H1 (cell line): ENCODE results near the gene CLIC3. TPM values are rescaled to one million over a fixed set of nuclear protein-coding genes. Genes with fewer than 3 reads are reported as not detected.

ENCODE experiments used
- CTCF ChIA-PET: fragments of 300-600 bp; sonication (Branson Sonifier 250); formaldehyde crosslinking; loops from one replicate; lab custom pipeline; 2021; ENCODE audit not compliant: partially characterized antibody; lab: Charles Lee
- POLR2A ChIA-PET: fragments of 300-600 bp; sonication (Branson Sonifier 250); formaldehyde crosslinking; loops from one replicate; lab custom pipeline; 2021; ENCODE audit warnings: inconsistent platforms; ENCODE audit not compliant: partially characterized antibody; lab: Charles Lee
- DNase-seq, 2 experiments: peaks; one replicate each; pipeline versions ENCODE4 v3.0.0 to v3.0.0-alpha.2; 2010 to 2022; ENCODE audit warnings: low spot score in 2 of 2, low read depth in 1 of 2, mixed read lengths in 1 of 2
- FAIRE-seq: peaks from 2 replicates; lab custom pipeline; 2011; peaks lifted over from hg19 to GRCh38; lab: Jason Lieb, UNC
- H2AFZ ChIP-seq: 2 replicates; pipeline ENCODE4 v1.8.1; 2012; ENCODE audit warnings: low read length, inconsistent platforms
- H2AK5ac ChIP-seq: 2 replicates; pipeline ENCODE4 v1.6.1; 2013; ENCODE audit warnings: low read depth, low read length
- H2BK120ac ChIP-seq: replicated peaks from 2 replicates; pipeline ENCODE3; 2013; ENCODE audit warnings: low read depth, low read length, inconsistent platforms
- H2BK12ac ChIP-seq: 2 replicates; pipeline ENCODE4 v1.6.1; 2013; ENCODE audit warnings: low read depth, low read length
- H2BK15ac ChIP-seq: 2 replicates; pipeline ENCODE4 v1.6.1; 2013; ENCODE audit warnings: low read length
- H2BK20ac ChIP-seq: 2 replicates; pipeline ENCODE4 v1.6.1; 2013; ENCODE audit warnings: low read length
- H2BK5ac ChIP-seq: 2 replicates; pipeline ENCODE4 v1.6.1; 2013; ENCODE audit warnings: low read depth, low read length
- H3K14ac ChIP-seq: 2 replicates; pipeline ENCODE4 v1.6.1; 2013; ENCODE audit warnings: inconsistent platforms; ENCODE audit not compliant: insufficient read length
- H3K18ac ChIP-seq: 2 replicates; pipeline ENCODE4 v1.6.1; 2013; ENCODE audit warnings: low read length; ENCODE audit errors: extremely low read depth
- H3K23ac ChIP-seq: 2 replicates; pipeline ENCODE4 v1.6.1; 2013; ENCODE audit warnings: inconsistent platforms; ENCODE audit not compliant: insufficient read length
- H3K23me2 ChIP-seq: 2 replicates; pipeline ENCODE4 v1.6.1; 2013; ENCODE audit warnings: low read depth, low read length
- H3K27ac ChIP-seq: 2 replicates; pipeline ENCODE4 v1.6.1; 2011; ENCODE audit warnings: low read depth, low read length, inconsistent platforms
- H3K27me3 ChIP-seq, 4 experiments: replicated peaks in 1 of 4; 1 replicate in 1 of 4; 2 replicates in 3 of 4; pipeline versions ENCODE4 v1.6.1 to v1.8.1; 2011 to 2013; ENCODE audit warnings: low read length in 3 of 4, mild to moderate bottlenecking in 3 of 4, inconsistent platforms in 2 of 4, mixed read lengths in 2 of 4, moderate library complexity in 1 of 4; ENCODE audit not compliant: control insufficient read depth in 3 of 4, insufficient read depth in 3 of 4; ENCODE audit errors: extremely low read depth in 1 of 4
- H3K36me3 ChIP-seq, 4 experiments: 2 replicates each; pipeline versions ENCODE4 v1.6.1 to v1.8.1; 2011 to 2013; ENCODE audit warnings: mild to moderate bottlenecking in 4 of 4, low read length in 3 of 4, moderate library complexity in 2 of 4, control low read depth in 1 of 4, inconsistent platforms in 1 of 4; ENCODE audit not compliant: insufficient read depth in 4 of 4, control insufficient read depth in 2 of 4
- H3K4ac ChIP-seq: replicated peaks from 2 replicates; pipeline ENCODE3; 2013; ENCODE audit warnings: low read length, low read depth, mixed read lengths, inconsistent platforms; ENCODE audit not compliant: insufficient read length
- H3K4me1 ChIP-seq, 4 experiments: replicated peaks in 1 of 4; 1 replicate in 1 of 4; 2 replicates in 3 of 4; pipeline versions ENCODE4 v1.6.1 to v1.8.1; 2011 to 2013; ENCODE audit warnings: low read length in 3 of 4, inconsistent platforms in 2 of 4, mixed read lengths in 1 of 4; ENCODE audit not compliant: insufficient read depth in 4 of 4, control insufficient read depth in 3 of 4
- H3K4me2 ChIP-seq, 2 experiments: 2 replicates each; pipeline versions ENCODE4 v1.6.1 to v1.8.1; 2011 to 2013; ENCODE audit warnings: low read depth in 2 of 2, low read length in 2 of 2, control low read depth in 1 of 2, inconsistent platforms in 1 of 2, mild to moderate bottlenecking in 1 of 2; ENCODE audit not compliant: insufficient read depth in 1 of 2
- H3K4me3 ChIP-seq, 4 experiments: fragments of 200-600, 300-600 bp in 1 of 4; sonication (generic), shearing (Covaris generic), sonication (Bioruptor Twin) in 1 of 4; 2 replicates each; pipeline versions ENCODE4 v1.5.1 to v1.8.1; 2011 to 2016; ENCODE audit warnings: low read length in 4 of 4, low read depth in 3 of 4, control low read depth in 2 of 4, inconsistent platforms in 2 of 4, mild to moderate bottlenecking in 2 of 4, mixed read lengths in 1 of 4, moderate library complexity in 1 of 4; ENCODE audit not compliant: insufficient read depth in 2 of 4; ENCODE audit errors: extremely low read depth in 1 of 4
- H3K56ac ChIP-seq: replicated peaks from 2 replicates; pipeline ENCODE3; 2013; ENCODE audit warnings: low read depth, mild to moderate bottlenecking, mixed read lengths, low read length, inconsistent platforms; ENCODE audit not compliant: insufficient read length
- H3K79me1 ChIP-seq: 2 replicates; pipeline ENCODE4 v1.6.1; 2013; ENCODE audit warnings: low read depth, low read length, control low read depth
- H3K79me2 ChIP-seq, 2 experiments: 2 replicates each; pipeline versions ENCODE4 v1.6.1 to v1.8.1; 2012 to 2013; ENCODE audit warnings: low read length in 2 of 2, mild to moderate bottlenecking in 2 of 2, inconsistent platforms in 1 of 2; ENCODE audit not compliant: insufficient read depth in 2 of 2, control insufficient read depth in 1 of 2
- H3K9ac ChIP-seq, 4 experiments: replicated peaks in 1 of 4; 1 replicate in 1 of 4; 2 replicates in 3 of 4; pipeline versions ENCODE4 v1.6.1 to v1.8.1; 2011 to 2013; ENCODE audit warnings: low read depth in 3 of 4, low read length in 3 of 4, control low read depth in 2 of 4, mild to moderate bottlenecking in 2 of 4, moderate library complexity in 2 of 4, inconsistent platforms in 1 of 4; ENCODE audit errors: extremely low read depth in 1 of 4
- H3K9me3 ChIP-seq, 2 experiments: 2 replicates each; pipeline versions ENCODE4 v1.6.1 to v1.8.1; 2012 to 2013; ENCODE audit warnings: mild to moderate bottlenecking in 2 of 2, moderate library complexity in 2 of 2, control low read depth in 1 of 2, inconsistent platforms in 1 of 2, low read depth in 1 of 2, low read length in 1 of 2, mixed read lengths in 1 of 2; ENCODE audit not compliant: insufficient read depth in 2 of 2
- H4K20me1 ChIP-seq, 2 experiments: replicated peaks in 1 of 2; 2 replicates each; pipeline versions ENCODE3 to v1.8.1; 2011 to 2013; ENCODE audit warnings: inconsistent platforms in 2 of 2, low read length in 2 of 2, mild to moderate bottlenecking in 1 of 2; ENCODE audit not compliant: insufficient read depth in 2 of 2, control insufficient read depth in 1 of 2
- H4K5ac ChIP-seq: 2 replicates; pipeline ENCODE4 v1.6.1; 2013; ENCODE audit warnings: low read length, low read depth, mixed read lengths, inconsistent platforms; ENCODE audit not compliant: insufficient read length
- H4K8ac ChIP-seq: 2 replicates; pipeline ENCODE4 v1.8.0; 2013; ENCODE audit warnings: mild to moderate bottlenecking, moderate library complexity, low read length, inconsistent platforms; ENCODE audit not compliant: insufficient read depth; ENCODE audit errors: extremely low read depth
- H4K91ac ChIP-seq: replicated peaks from 2 replicates; pipeline ENCODE3; 2013; ENCODE audit warnings: low read length, mixed read lengths, inconsistent platforms; ENCODE audit not compliant: insufficient read length
- RBBP5 ChIP-seq: IDR thresholded peaks from 2 replicates; pipeline ENCODE4 v1.7.1; 2012; ENCODE audit warnings: low read depth, mild to moderate bottlenecking, inconsistent platforms, low read length, moderate library complexity, borderline replicate concordance
- WGBS, 2 experiments: shearing (Covaris generic) in 1 of 2; methylation state at CpG; one replicate each; pipeline versions ENCODE4 v1.1.6 to v1.1.7; 2013 to 2015; ENCODE audit warnings: low lambda C conversion rate in 2 of 2, mixed read lengths in 2 of 2, inconsistent platforms in 1 of 2, low coverage in 1 of 2, missing lambda C conversion rate in 1 of 2; ENCODE audit not compliant: insufficient replicate concordance in 2 of 2, insufficient coverage in 1 of 2, insufficient read length in 1 of 2; ENCODE audit errors: extremely low coverage in 1 of 2, missing lambda C conversion rate in 1 of 2; 5-methylcytosine and 5-hydroxymethylcytosine counted together
- polyA plus RNA-seq, 7 experiments: library from polyadenylated mRNA; depleted of rRNA in 3 of 7; stranded (reverse) in 5 of 7; unstranded in 2 of 7; fragments of >200 nt in 5 of 7; fragments of 200-250 nt in 2 of 7; gene quantifications; 1 replicate in 5 of 7; 2 replicates in 1 of 7; 4 replicates in 1 of 7; pipeline versions ENCODE4 v1.2.1 to v1.2.3, GENCODE V29; 2011 to 2013; ENCODE audit warnings: missing spikeins in 2 of 7, mixed read lengths in 2 of 7
- total RNA-seq: library from RNA; stranded (reverse); fragmentation: NEBNext Ultra II Directional; extraction: Animal tissue kit (Norgen Biotek cat#: 25700); gene quantifications from 2 replicates; pipeline ENCODE4 v1.2.1, GENCODE V29; 2021

Gene CLIC3
- total and polyA plus RNA-seq, 2 of the 8 experiments (the other 6 are each of a cell fraction or from before 2014, with no cell fraction given): 0.12 TPM; not detected in 1

GRCh38 chr9:137009938-137010732 lies 13.8 kb upstream of the CLIC3 start:
- no peak overlapping the region for H3K14ac ChIP-seq
- no peak overlapping the region for H2BK20ac ChIP-seq
- H2AFZ ChIP-seq: no peak overlapping the region
- H3K4me2 ChIP-seq: no peak overlapping the region
- ChIA-PET CTCF (interaction anchor here (1.2 to 2.2 kb wide), 3 partner anchors 17 to 32 kb away, joined by 5 to 12 read pairs (median 7); no protein-coding TSS in a partner anchor), POLR2A (no interaction called here)
- no peak overlapping the region for H4K8ac ChIP-seq
- no peak overlapping the region for H3K56ac ChIP-seq
- peaks cover 0 to 2% (median 0%) of the 10 kb centered on the region in 4 experiments; a peak in 1 of 8 replicates for H3K36me3 ChIP-seq
- no peaks in the 10 kb centered on the region; the same call in 1 of the 2 replicates for H3K23me2 ChIP-seq
- H3K4ac ChIP-seq: no peak overlapping the region
- H2BK12ac ChIP-seq: no peak overlapping the region
- no peak overlapping the region for H4K5ac ChIP-seq
- H4K91ac ChIP-seq: no peak overlapping the region
- H3K9me3 ChIP-seq: peaks cover 0 to 16% of the 10 kb centered on the region in 2 experiments; a peak in 1 of 4 replicates
- H3K4me1 ChIP-seq: peaks cover 0 to 4% (median under 1%) of the 10 kb centered on the region in 4 experiments; a peak in 2 of 7 replicates
- H3K27ac ChIP-seq: no peak overlapping the region
- 91% methylated on average over 17 of the region's 49 CpGs; no CpG with 5 or more reads in 1 of the 2 experiments for WGBS, 2 experiments
- no peak for FAIRE-seq
- H3K79me1 ChIP-seq: no peaks in the 10 kb centered on the region
- no peaks in the 10 kb centered on the region for H3K27me3 ChIP-seq
- no peaks in the 10 kb centered on the region for H4K20me1 ChIP-seq
- H2BK5ac ChIP-seq: no peak overlapping the region; the same call in 1 of the 2 replicates
- TF ChIP-seq RBBP5: no peak
- no peak overlapping the region for H3K18ac ChIP-seq
- no peak overlapping the region for H3K23ac ChIP-seq
- no peak overlapping the region for H3K4me3 ChIP-seq
- no peak overlapping the region for H3K9ac ChIP-seq
- H2AK5ac ChIP-seq: no peak overlapping the region
- H2BK15ac ChIP-seq: no peak overlapping the region
- H3K79me2 ChIP-seq: no peaks in the 10 kb centered on the region
- no peak overlapping the region for H2BK120ac ChIP-seq
- no peak for DNase-seq
